ENCODE measurements around the gene FAM135A. TPM values are rescaled to one million over a fixed set of nuclear protein-coding genes. Genes with fewer than 3 reads are reported as not detected.

FAM135A gene
- total RNA-seq, 2 experiments from 2014 or later, result 9.0 to 9.2 TPM

- Mint-ChIP-seq H3K27me3 (peaks cover 10% of the 10 kb centered on the region), H3K9me3 (no peaks in the 10 kb centered on the region), H3K4me1 (ENCODE audit: low read depth) (no peaks in the 10 kb centered on the region), H3K4me3 (no peak overlapping the region), H3K36me3 (no peaks in the 10 kb centered on the region), H3K27ac (no peak overlapping the region)
- no peak for DNase-seq
- ChIA-PET POLR2A (no interaction called here), CTCF (interaction anchor here (2.5 kb wide), 1 partner anchor 10 kb away, joined by 21 read pairs; no protein-coding TSS in a partner anchor)
- intact Hi-C loops (cut with micrococcal nuclease), result no loop called here
These were observed 33.1 kb upstream of the FAM135A start for GRCh38 chr6:70380252-70380651.

- Mint-ChIP-seq H3K27me3 (peaks cover 5% of the 10 kb centered on the region), H3K27ac (no peak overlapping the region), H3K9me3 (no peaks in the 10 kb centered on the region), H3K4me3 (no peak overlapping the region), H3K4me1 (ENCODE audit: low read depth) (no peaks in the 10 kb centered on the region), H3K36me3 (no peaks in the 10 kb centered on the region)
- intact Hi-C loops (cut with micrococcal nuclease), result no loop called here
- DNase-seq, result no peak
- ChIA-PET POLR2A (no interaction called here), CTCF (interaction anchor here (2.5 kb wide), 1 partner anchor 10 kb away, joined by 21 read pairs; no protein-coding TSS in a partner anchor)
These were observed 32.4 kb upstream of the FAM135A start for GRCh38 chr6:70380771-70381416.

- Mint-ChIP-seq H3K9me3 (no peaks in the 10 kb centered on the region), H3K27me3 (peaks cover 3% of the 10 kb centered on the region), H3K4me3 (no peak overlapping the region), H3K4me1 (ENCODE audit: low read depth) (no peaks in the 10 kb centered on the region), H3K27ac (no peak overlapping the region), H3K36me3 (no peaks in the 10 kb centered on the region)
- intact Hi-C loops (cut with micrococcal nuclease), result no loop called here
- DNase-seq, result no peak
- ChIA-PET POLR2A (no interaction called here), CTCF (interaction anchor here (2.0 to 2.5 kb wide), 2 partner anchors 11 kb away, joined by 16 to 21 read pairs; no protein-coding TSS in a partner anchor)
These were observed 31.9 kb upstream of the FAM135A start for GRCh38 chr6:70381417-70381782.

- Mint-ChIP-seq H3K27me3 (peaks cover 4% of the 10 kb centered on the region), H3K4me3 (no peak overlapping the region), H3K36me3 (no peaks in the 10 kb centered on the region), H3K27ac (no peak overlapping the region), H3K9me3 (no peaks in the 10 kb centered on the region), H3K4me1 (ENCODE audit: low read depth) (no peaks in the 10 kb centered on the region)
- intact Hi-C loops (cut with micrococcal nuclease), result no loop called here
- CTCF ChIA-PET, result no interaction called here
- DNase-seq, result no peak
- POLR2A ChIA-PET, result no interaction called here
These were observed 27.4 kb upstream of the FAM135A start for GRCh38 chr6:70385901-70386300.

- CTCF ChIA-PET, result interaction anchor here (1.2 to 2.3 kb wide), 3 partner anchors 9 to 23 kb away, joined by 3 to 19 read pairs (median 3); no protein-coding TSS in a partner anchor
- H3K4me1 Mint-ChIP-seq (ENCODE audit: low read depth), result no peaks in the 10 kb centered on the region
These were observed 24.5 kb upstream of the FAM135A start for GRCh38 chr6:70388814-70389213.

GRCh38 chr6:70389261-70389660, 24.0 kb upstream of the FAM135A start:
- CTCF ChIA-PET, result interaction anchor here (1.3 to 2.3 kb wide), 2 partner anchors 19 to 24 kb away, joined by 3 to 19 read pairs; no protein-coding TSS in a partner anchor

More at GRCh38 chr6:70388814-70389213, 24.5 kb upstream of the FAM135A start:
- intact Hi-C loops (cut with micrococcal nuclease), result no loop called here
- H3K27me3 Mint-ChIP-seq, result peaks cover 9% of the 10 kb centered on the region
- no peaks in the 10 kb centered on the region for H3K36me3 Mint-ChIP-seq
- POLR2A ChIA-PET, result no interaction called here
- no peak overlapping the region for H3K27ac Mint-ChIP-seq
- DNase-seq, result no peak
- no peaks in the 10 kb centered on the region for H3K9me3 Mint-ChIP-seq
- H3K4me3 Mint-ChIP-seq, result no peak overlapping the region

GRCh38 chr6:70390067-70390466, 23.2 kb upstream of the FAM135A start:
- Mint-ChIP-seq H3K27me3 (peaks cover 15% of the 10 kb centered on the region), H3K36me3 (no peaks in the 10 kb centered on the region), H3K9me3 (no peaks in the 10 kb centered on the region), H3K27ac (no peak overlapping the region), H3K4me1 (ENCODE audit: low read depth) (no peaks in the 10 kb centered on the region), H3K4me3 (no peak overlapping the region)
- CTCF ChIA-PET, result interaction anchor here (1.5 to 2.3 kb wide), 2 partner anchors 20 to 169 kb away, joined by 3 to 19 read pairs; no protein-coding TSS in a partner anchor
- DNase-seq, result no peak
- intact Hi-C loops (cut with micrococcal nuclease), result no loop called here
- POLR2A ChIA-PET, result no interaction called here

More at GRCh38 chr6:70389261-70389660, 24.0 kb upstream of the FAM135A start:
- intact Hi-C loops (cut with micrococcal nuclease), result no loop called here
- no peaks in the 10 kb centered on the region for H3K9me3 Mint-ChIP-seq
- H3K4me1 Mint-ChIP-seq (ENCODE audit: low read depth), result no peaks in the 10 kb centered on the region
- no peaks in the 10 kb centered on the region for H3K36me3 Mint-ChIP-seq
- DNase-seq, result no peak
- H3K27ac Mint-ChIP-seq, result no peak overlapping the region
- POLR2A ChIA-PET, result no interaction called here
- no peak overlapping the region for H3K4me3 Mint-ChIP-seq
- peaks cover 9% of the 10 kb centered on the region for H3K27me3 Mint-ChIP-seq

GRCh38 chr6:70391492-70391891, 21.8 kb upstream of the FAM135A start:
- ChIA-PET CTCF (interaction anchor here (1.5 kb wide), 1 partner anchor 170 kb away, joined by 3 read pairs; no protein-coding TSS in a partner anchor), POLR2A (no interaction called here)
- no peaks in the 10 kb centered on the region for H3K36me3 Mint-ChIP-seq
- no peak overlapping the region for H3K4me3 Mint-ChIP-seq
- H3K9me3 Mint-ChIP-seq, result no peaks in the 10 kb centered on the region
- no peak for DNase-seq
- no peak overlapping the region for H3K27ac Mint-ChIP-seq
- no peaks in the 10 kb centered on the region for H3K4me1 Mint-ChIP-seq (ENCODE audit: low read depth)
- intact Hi-C loops (cut with micrococcal nuclease), result no loop called here
- peaks cover 17% of the 10 kb centered on the region for H3K27me3 Mint-ChIP-seq

GRCh38 chr6:70394518-70395300, 18.6 kb upstream of the FAM135A start:
- Mint-ChIP-seq H3K9me3 (no peaks in the 10 kb centered on the region), H3K27me3 (peaks cover 29% of the 10 kb centered on the region), H3K36me3 (no peaks in the 10 kb centered on the region), H3K4me1 (ENCODE audit: low read depth) (no peaks in the 10 kb centered on the region), H3K4me3 (no peak overlapping the region), H3K27ac (no peak overlapping the region)
- DNase-seq, result no peak
- intact Hi-C loops (cut with micrococcal nuclease), result no loop called here
- ChIA-PET CTCF (interaction anchor here (0.8 kb wide), 1 partner anchor 169 kb away, joined by 4 read pairs; no protein-coding TSS in a partner anchor), POLR2A (no interaction called here)

- Mint-ChIP-seq H3K4me3 (no peak overlapping the region), H3K27me3 (peaks cover 29% of the 10 kb centered on the region), H3K4me1 (ENCODE audit: low read depth) (no peaks in the 10 kb centered on the region), H3K36me3 (no peaks in the 10 kb centered on the region), H3K27ac (no peak overlapping the region), H3K9me3 (no peaks in the 10 kb centered on the region)
- DNase-seq, result no peak
- ChIA-PET CTCF (no interaction called here), POLR2A (no interaction called here)
- intact Hi-C loops (cut with micrococcal nuclease), result no loop called here
These were observed 18.0 kb upstream of the FAM135A start for GRCh38 chr6:70395301-70395672.

- no peak for DNase-seq
- H3K27ac Mint-ChIP-seq, result no peak overlapping the region
- H3K4me1 Mint-ChIP-seq (ENCODE audit: low read depth), result no peaks in the 10 kb centered on the region
- ChIA-PET CTCF (no interaction called here), POLR2A (no interaction called here)
- peaks cover 27% of the 10 kb centered on the region for H3K27me3 Mint-ChIP-seq
- no peaks in the 10 kb centered on the region for H3K9me3 Mint-ChIP-seq
- no peaks in the 10 kb centered on the region for H3K36me3 Mint-ChIP-seq
- no peak overlapping the region for H3K4me3 Mint-ChIP-seq
- intact Hi-C loops (cut with micrococcal nuclease), result no loop called here
These were observed 17.1 kb upstream of the FAM135A start for GRCh38 chr6:70396163-70396562.

- H3K4me3 Mint-ChIP-seq, result no peak overlapping the region
- intact Hi-C loops (cut with micrococcal nuclease), result no loop called here
These were observed 16.2 kb upstream of the FAM135A start for GRCh38 chr6:70396796-70397729.

More at GRCh38 chr6:70396796-70397729, 16.2 kb upstream of the FAM135A start:
- peaks cover 24% of the 10 kb centered on the region for H3K27me3 Mint-ChIP-seq
- POLR2A ChIA-PET, result no interaction called here
- DNase-seq, result no peak
- no peaks in the 10 kb centered on the region for H3K36me3 Mint-ChIP-seq
- H3K4me1 Mint-ChIP-seq (ENCODE audit: low read depth), result no peaks in the 10 kb centered on the region
- H3K27ac Mint-ChIP-seq, result no peak overlapping the region
- no peaks in the 10 kb centered on the region for H3K9me3 Mint-ChIP-seq
- CTCF ChIA-PET, result no interaction called here
